Right lobe of liver (tissue), 4 donors: Measurements from ENCODE around the gene CNIH3.

Experiments used
- POLR2A ChIP-seq: fragments of 450-650 bp; IDR thresholded peaks from one replicate; pipeline ENCODE4 v1.6.1; 2017; ENCODE audit warnings: antibody characterized with exemption, mild to moderate bottlenecking
- TF ChIP-seq, protein P1 (sequence below), 4 donors: fragments of 200-600 bp in 3 of 4; fragments of 450-650 bp in 1 of 4; IDR thresholded peaks; one replicate each; pipeline versions ENCODE4 v1.5.1 to v1.8.0; 2016 to 2022; ENCODE audit warnings: antibody characterized with exemption in 4 of 4, mild to moderate bottlenecking in 2 of 4
- donor health status: DM: no; HTN: no; CAD: no.
- donor health status: DM: no; HTN: no; CAD: no.
- donor health status: DM: no; HTN: yes; CAD: no.

DNA sequence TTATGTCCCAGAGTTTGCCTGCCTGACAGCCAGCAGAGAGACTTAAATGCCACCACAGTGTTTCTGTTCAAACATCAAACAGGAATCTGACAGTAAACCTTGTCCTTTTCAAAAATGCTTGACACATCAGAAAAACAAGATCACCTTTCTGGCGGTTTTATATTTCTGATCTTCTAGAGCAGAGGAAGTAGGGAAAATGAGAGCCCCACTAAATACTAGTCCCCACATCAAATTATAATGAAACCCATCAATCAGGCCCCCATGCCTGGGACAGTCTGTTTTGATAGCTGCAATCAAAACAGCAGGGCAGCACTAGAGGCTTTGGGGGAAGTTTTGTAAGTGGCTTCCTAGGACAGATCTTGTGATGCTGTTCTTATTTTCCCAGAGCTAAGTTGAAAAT, 129.3 kb downstream of the CNIH3 start:
- TF ChIP-seq POLR2A, result no peak
- TF ChIP-seq, protein P1, sequence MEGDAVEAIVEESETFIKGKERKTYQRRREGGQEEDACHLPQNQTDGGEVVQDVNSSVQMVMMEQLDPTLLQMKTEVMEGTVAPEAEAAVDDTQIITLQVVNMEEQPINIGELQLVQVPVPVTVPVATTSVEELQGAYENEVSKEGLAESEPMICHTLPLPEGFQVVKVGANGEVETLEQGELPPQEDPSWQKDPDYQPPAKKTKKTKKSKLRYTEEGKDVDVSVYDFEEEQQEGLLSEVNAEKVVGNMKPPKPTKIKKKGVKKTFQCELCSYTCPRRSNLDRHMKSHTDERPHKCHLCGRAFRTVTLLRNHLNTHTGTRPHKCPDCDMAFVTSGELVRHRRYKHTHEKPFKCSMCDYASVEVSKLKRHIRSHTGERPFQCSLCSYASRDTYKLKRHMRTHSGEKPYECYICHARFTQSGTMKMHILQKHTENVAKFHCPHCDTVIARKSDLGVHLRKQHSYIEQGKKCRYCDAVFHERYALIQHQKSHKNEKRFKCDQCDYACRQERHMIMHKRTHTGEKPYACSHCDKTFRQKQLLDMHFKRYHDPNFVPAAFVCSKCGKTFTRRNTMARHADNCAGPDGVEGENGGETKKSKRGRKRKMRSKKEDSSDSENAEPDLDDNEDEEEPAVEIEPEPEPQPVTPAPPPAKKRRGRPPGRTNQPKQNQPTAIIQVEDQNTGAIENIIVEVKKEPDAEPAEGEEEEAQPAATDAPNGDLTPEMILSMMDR (IDR thresholded peaks at IDR 0.05), result no peak
